Karpas-422 (cell line): ENCODE measurements around the gene ANKRA2. TPM values are rescaled to one million over a fixed set of nuclear protein-coding genes. Genes with fewer than 3 reads are reported as not detected.
"Not testable (repeated sequence)": the region's sequence is repeated elsewhere in the genome, so short reads cannot be mapped to it uniquely, and the experiment has no call there.

Source experiments
- DNase-seq: peaks from one replicate; pipeline ENCODE4 v3.0.0-alpha.2; 2015
- H2AFZ ChIP-seq: fragments of 200-600 bp; sonication (generic); 2 replicates; pipeline ENCODE4 v1.6.1; 2014; ENCODE audit warnings: antibody characterized with exemption, low read length, mixed read lengths
- H3K27ac ChIP-seq: fragments of 200-600 bp; sonication (generic); 2 replicates; pipeline ENCODE4 v1.5.1; 2014; ENCODE audit warnings: mild to moderate bottlenecking, low read length, moderate library complexity
- H3K27me3 ChIP-seq: fragments of 200-600 bp; sonication (generic); 2 replicates; pipeline ENCODE4 v1.6.1; 2014; ENCODE audit warnings: low read length, mixed read lengths
- H3K36me3 ChIP-seq: fragments of 200-600 bp; sonication (generic); 2 replicates; pipeline ENCODE4 v1.6.1; 2014; ENCODE audit warnings: low read length, mixed read lengths; ENCODE audit not compliant: insufficient read depth
- H3K4me1 ChIP-seq: fragments of 200-600 bp; sonication (generic); 2 replicates; pipeline ENCODE4 v1.6.1; 2014; ENCODE audit warnings: mild to moderate bottlenecking, low read length, mixed read lengths
- H3K4me2 ChIP-seq: fragments of 200-600 bp; sonication (generic); 2 replicates; pipeline ENCODE4 v1.6.1; 2014; ENCODE audit warnings: low read length, low read depth, mild to moderate bottlenecking; ENCODE audit not compliant: poor library complexity, severe bottlenecking
- H3K4me3 ChIP-seq: fragments of 200-600 bp; sonication (generic); 2 replicates; pipeline ENCODE4 v1.5.1; 2014; ENCODE audit warnings: mild to moderate bottlenecking, antibody characterized with exemption, low read length, mixed read lengths
- H3K79me2 ChIP-seq: fragments of 200-600 bp; sonication (generic); 2 replicates; pipeline ENCODE4 v1.6.1; 2014; ENCODE audit warnings: mild to moderate bottlenecking, low read length, mixed read lengths
- H3K9ac ChIP-seq: fragments of 200-600 bp; sonication (generic); 2 replicates; pipeline ENCODE4 v1.6.0; 2014; ENCODE audit warnings: low read length
- H3K9me2 ChIP-seq: fragments of 200-600 bp; sonication (generic), shearing (Covaris generic); replicated peaks from 2 replicates; pipeline ENCODE4 v1.6.0; 2014; ENCODE audit warnings: mild to moderate bottlenecking, low read length, moderate library complexity; ENCODE audit not compliant: insufficient read depth
- H3K9me3 ChIP-seq: fragments of 300-700, 200-600 bp; sonication (generic); 2 replicates; pipeline ENCODE4 v1.6.1; 2014; ENCODE audit warnings: low read length, mixed read lengths
- H4K20me1 ChIP-seq: fragments of 200-600 bp; sonication (generic); 2 replicates; pipeline ENCODE4 v1.6.1; 2014; ENCODE audit warnings: mild to moderate bottlenecking, antibody characterized with exemption, low read length, low read depth; ENCODE audit not compliant: insufficient read depth
- total RNA-seq: library from RNA; depleted of rRNA; stranded (reverse); fragments of >200 nt; shearing (Covaris generic); gene quantifications from 2 replicates; pipeline ENCODE4 v1.2.3, GENCODE V29; 2014; ENCODE audit warnings: low replicate concordance

Gene ANKRA2
- total RNA-seq, 1 experiment from 2014 or later, result 32.3 TPM

DNA sequence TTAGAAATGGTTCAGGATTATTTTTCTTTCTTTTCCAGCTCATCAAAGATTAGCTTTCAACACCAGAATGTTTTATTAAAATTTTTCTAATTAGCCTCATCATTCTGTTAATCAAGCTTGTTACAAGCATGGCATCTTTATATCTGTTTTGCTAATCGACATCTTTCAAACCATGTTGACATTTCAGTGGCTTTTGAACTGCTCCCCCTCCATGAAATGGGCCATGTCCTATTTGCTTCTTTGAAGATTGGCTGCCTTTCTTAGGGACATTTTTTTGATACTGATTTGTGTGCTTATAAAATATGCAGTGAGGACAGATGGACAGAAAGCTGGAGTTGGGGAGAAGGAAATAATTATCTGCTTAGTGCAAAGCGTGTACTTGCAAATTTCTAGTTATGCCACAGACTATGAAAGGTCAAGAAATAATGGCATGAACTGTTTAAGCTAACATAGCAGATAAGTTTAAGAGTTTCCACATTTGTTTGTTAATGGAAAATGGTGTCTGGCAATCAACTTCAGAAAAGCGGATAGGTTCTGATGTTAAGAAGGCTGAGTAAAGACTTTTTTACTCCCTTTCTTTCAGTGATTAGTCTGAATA lies 39.7 kb downstream of the ANKRA2 start:
- Histone ChIP-seq H3K36me3 (no peaks in the 10 kb centered on the region), H3K27me3 (no peaks in the 10 kb centered on the region), H3K4me1 (no peaks in the 10 kb centered on the region), H3K9me3 (no peaks in the 10 kb centered on the region), H3K4me3 (no peak overlapping the region), H4K20me1 (no peaks in the 10 kb centered on the region), H3K9ac (no peak overlapping the region), H3K9me2 (no peaks in the 10 kb centered on the region), H2AFZ (no peak overlapping the region), H3K27ac (no peak overlapping the region), H3K79me2 (no peaks in the 10 kb centered on the region), H3K4me2 (no peak overlapping the region)
- DNase-seq, result no peak

DNA sequence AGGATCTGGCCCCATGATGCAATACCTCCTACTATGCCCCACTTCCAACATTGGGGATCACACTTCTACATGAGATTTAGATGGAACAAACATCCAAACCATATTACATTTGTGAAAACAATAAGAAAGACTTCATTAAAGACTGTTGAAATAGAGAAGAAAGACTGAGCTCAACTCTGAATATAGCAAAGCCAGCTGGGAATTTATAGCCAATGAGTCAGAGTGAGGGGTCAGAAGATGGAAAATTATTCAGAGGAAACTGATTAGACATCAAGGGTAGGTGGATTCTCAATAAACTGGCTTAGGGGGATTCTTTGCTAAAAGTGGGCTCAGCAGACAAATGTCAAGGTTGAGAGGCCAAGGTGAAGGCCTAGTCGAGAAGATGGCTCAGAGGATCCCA lies 41.6 kb downstream of the ANKRA2 start:
- Histone ChIP-seq H3K36me3 (no peaks in the 10 kb centered on the region), H4K20me1 (no peaks in the 10 kb centered on the region), H2AFZ (no peak overlapping the region), H3K4me3 (no peak overlapping the region), H3K4me2 (no peak overlapping the region), H3K9me2 (no peaks in the 10 kb centered on the region), H3K9ac (no peak overlapping the region), H3K79me2 (no peaks in the 10 kb centered on the region), H3K9me3 (no peaks in the 10 kb centered on the region), H3K27me3 (no peaks in the 10 kb centered on the region), H3K4me1 (peaks cover 8% of the 10 kb centered on the region), H3K27ac (no peak overlapping the region)
- no peak for DNase-seq

DNA sequence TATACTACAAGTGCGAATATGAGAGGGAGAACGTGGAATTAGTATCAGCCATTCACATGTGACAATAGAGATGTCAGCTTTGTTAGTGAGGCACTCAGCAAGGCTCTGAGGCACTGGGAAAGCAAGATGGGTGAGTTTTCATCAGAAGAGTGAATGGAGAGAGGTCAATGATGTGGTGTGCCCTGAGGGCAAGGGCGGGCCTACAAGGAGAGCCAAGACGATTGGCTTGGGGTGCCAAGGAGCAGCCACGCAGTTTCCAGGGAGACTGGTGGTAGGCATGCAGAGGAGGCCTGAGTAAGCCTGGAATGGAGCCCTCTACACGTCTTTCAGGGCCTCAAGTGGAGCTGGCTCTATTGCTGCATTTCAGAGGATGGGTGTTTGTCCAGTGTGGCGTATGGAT lies 42.5 kb downstream of the ANKRA2 start:
- no peaks in the 10 kb centered on the region for H3K9me3 ChIP-seq
- DNase-seq, result no peak
- no peak overlapping the region for H2AFZ ChIP-seq
- peaks cover 8% of the 10 kb centered on the region for H3K4me1 ChIP-seq
- no peak overlapping the region for H3K4me3 ChIP-seq
- H3K79me2 ChIP-seq, result no peaks in the 10 kb centered on the region
- no peaks in the 10 kb centered on the region for H3K36me3 ChIP-seq
- H3K9ac ChIP-seq, result no peak overlapping the region
- no peak overlapping the region for H3K27ac ChIP-seq
- H3K27me3 ChIP-seq, result no peaks in the 10 kb centered on the region
- H4K20me1 ChIP-seq, result no peaks in the 10 kb centered on the region
- H3K9me2 ChIP-seq, result no peaks in the 10 kb centered on the region
- H3K4me2 ChIP-seq, result no peak overlapping the region

DNA sequence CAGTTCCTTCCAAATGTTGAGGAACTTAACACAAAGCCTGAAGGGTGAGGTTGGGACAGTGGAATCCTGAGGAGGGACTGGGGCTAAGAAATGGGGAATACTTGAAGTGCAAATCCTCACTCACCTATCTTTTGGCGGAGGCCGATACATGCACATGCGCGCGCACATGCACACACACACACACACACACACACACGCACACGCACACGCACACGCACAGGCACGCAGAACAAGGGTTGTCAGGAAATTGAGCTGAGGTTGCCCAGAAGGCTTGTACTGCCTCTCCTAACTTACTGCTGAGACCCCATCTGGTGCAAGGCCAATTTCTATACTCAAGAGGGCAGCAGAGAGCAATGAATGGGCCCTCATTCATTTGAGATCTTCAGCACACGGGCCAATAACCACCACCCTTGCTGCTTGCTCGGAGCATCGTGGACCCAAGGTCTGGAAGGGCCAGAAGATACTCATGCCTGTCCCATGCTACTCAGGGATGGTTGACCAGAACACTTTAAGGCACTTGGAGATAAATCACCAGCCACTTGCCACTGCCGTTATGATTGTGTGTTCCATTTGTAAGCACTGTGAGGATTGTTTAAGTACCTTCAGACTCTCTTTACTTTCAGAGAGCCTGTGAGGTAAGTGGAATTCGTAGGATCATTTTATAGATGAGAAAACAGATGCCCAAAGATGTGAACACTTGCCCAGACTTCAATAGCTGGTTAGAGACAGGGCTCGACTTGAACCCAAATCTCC lies 45.7 kb downstream of the ANKRA2 start:
- H3K9ac ChIP-seq, result peak overlapping the region; percentile 39
- no peaks in the 10 kb centered on the region for H4K20me1 ChIP-seq
- H3K79me2 ChIP-seq, result no peaks in the 10 kb centered on the region
- H3K27ac ChIP-seq, result no peak overlapping the region
- peak overlapping the region; percentile 29; the same call in 1 of the 2 replicates for H3K4me3 ChIP-seq
- H3K9me3 ChIP-seq, result no peaks in the 10 kb centered on the region
- peak overlapping the region; percentile 76; the same call in 1 of the 2 replicates for H2AFZ ChIP-seq
- peaks cover 8% of the 10 kb centered on the region for H3K4me1 ChIP-seq
- H3K4me2 ChIP-seq, result peak overlapping the region; percentile 49
- DNase-seq, result peak; percentile 94
- no peaks in the 10 kb centered on the region for H3K27me3 ChIP-seq
- H3K9me2 ChIP-seq, result no peaks in the 10 kb centered on the region
- H3K36me3 ChIP-seq, result no peaks in the 10 kb centered on the region

DNA sequence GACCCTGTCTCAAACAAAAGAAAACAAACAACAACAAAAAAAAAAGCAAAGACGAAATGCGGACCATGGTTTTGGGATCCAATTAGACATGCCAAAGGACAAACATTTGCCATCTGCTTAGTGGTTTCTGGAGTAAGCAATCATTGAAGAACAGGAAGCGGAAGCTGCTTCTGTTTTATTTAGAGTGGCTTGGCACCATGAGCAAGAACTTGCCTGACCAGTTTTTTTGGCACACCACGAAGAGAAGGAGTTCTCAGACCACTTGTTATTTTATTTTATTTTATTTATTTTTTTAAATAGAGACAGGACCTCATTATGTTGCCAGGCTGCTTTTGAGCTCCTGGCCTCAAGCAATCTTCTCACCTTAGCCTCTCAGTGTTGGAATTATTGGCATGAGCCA lies 50.2 kb downstream of the ANKRA2 start:
- H3K27me3 ChIP-seq, result no peaks in the 10 kb centered on the region
- H3K27ac ChIP-seq, result no peak overlapping the region
- H3K9me2 ChIP-seq, result no peaks in the 10 kb centered on the region
- H3K9me3 ChIP-seq, result no peaks in the 10 kb centered on the region
- H3K36me3 ChIP-seq, result no peaks in the 10 kb centered on the region
- no peak overlapping the region for H2AFZ ChIP-seq
- no peaks in the 10 kb centered on the region for H3K79me2 ChIP-seq
- H3K4me1 ChIP-seq, result peaks cover 8% of the 10 kb centered on the region
- no peak overlapping the region for H3K4me2 ChIP-seq
- no peak overlapping the region for H3K4me3 ChIP-seq
- H3K9ac ChIP-seq, result no peak overlapping the region
- no peaks in the 10 kb centered on the region for H4K20me1 ChIP-seq
- no peak for DNase-seq

DNA sequence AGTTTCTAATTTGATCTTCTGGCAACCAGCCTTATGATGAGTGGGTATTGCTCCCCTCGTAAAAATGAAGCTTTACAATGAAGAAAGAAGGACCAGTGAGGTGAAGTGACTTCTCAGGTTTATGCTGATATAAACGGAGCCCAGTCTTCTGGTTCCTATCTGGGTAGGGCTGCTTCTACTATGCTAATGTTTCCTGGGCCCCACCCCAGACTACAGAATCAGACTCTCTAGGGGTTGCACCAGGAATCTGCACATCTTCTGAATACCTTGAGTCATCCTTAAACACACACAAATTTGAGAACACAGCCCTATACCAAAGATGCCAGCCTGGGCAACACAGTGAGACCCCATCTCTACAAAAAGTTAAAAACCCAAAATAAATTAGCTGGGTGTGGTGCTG lies 51.0 kb downstream of the ANKRA2 start:
- DNase-seq, result no peak
- Histone ChIP-seq H3K4me1 (peaks cover 4% of the 10 kb centered on the region), H3K27me3 (no peaks in the 10 kb centered on the region), H3K36me3 (no peaks in the 10 kb centered on the region), H3K79me2 (no peaks in the 10 kb centered on the region), H3K9me3 (no peaks in the 10 kb centered on the region), H3K9ac (no peak overlapping the region), H3K4me3 (no peak overlapping the region), H2AFZ (no peak overlapping the region), H3K9me2 (no peaks in the 10 kb centered on the region), H3K27ac (no peak overlapping the region), H3K4me2 (no peak overlapping the region), H4K20me1 (no peaks in the 10 kb centered on the region)

DNA sequence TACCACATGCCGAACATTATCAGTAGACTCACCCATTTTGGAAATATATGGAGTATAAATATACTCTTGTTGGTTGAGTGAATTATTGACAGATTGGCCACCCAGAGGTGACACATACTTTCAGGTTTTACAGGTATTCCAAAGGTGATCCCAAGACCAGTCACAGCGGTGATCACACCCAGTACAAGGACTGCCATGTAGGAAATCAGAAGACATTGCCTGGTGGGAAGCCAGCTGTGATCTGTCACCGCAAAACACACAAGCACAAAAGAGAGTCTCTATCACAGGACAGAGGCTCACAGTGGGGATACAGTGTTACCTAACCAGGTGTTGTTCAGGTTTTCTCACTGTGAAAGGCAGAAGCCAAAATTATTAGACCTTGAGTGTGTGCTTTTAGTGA lies 51.4 kb downstream of the ANKRA2 start:
- H3K4me3 ChIP-seq, result no peak overlapping the region
- no peaks in the 10 kb centered on the region for H4K20me1 ChIP-seq
- H3K79me2 ChIP-seq, result no peaks in the 10 kb centered on the region
- H3K27ac ChIP-seq, result no peak overlapping the region
- H3K36me3 ChIP-seq, result no peaks in the 10 kb centered on the region
- no peak overlapping the region for H2AFZ ChIP-seq
- H3K27me3 ChIP-seq, result no peaks in the 10 kb centered on the region
- H3K9me3 ChIP-seq, result no peaks in the 10 kb centered on the region
- no peak overlapping the region for H3K9ac ChIP-seq
- H3K4me2 ChIP-seq, result no peak overlapping the region
- H3K9me2 ChIP-seq, result no peaks in the 10 kb centered on the region
- DNase-seq, result no peak
- H3K4me1 ChIP-seq, result no peaks in the 10 kb centered on the region

DNA sequence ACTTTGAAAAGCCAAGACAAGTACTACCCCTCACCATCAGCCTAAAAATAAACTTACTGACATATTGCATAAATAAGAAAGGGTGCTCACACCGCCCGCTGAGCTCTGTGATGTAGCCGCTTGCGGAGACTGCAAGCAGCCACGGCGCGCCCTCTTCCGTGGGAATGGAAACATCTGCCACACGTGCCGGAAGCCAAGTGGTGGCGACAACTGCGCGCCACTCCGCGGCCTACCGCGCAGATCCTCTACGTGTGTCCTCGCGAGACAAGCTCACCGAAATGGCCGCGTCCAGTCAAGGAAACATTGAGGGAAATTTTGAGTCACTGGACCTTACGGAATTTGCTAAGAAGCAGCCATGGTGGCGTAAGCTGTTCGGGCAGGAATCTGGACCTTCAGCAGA lies 56.9 kb downstream of the ANKRA2 start:
- not testable (repeated sequence) for H3K4me2 ChIP-seq, H2AFZ ChIP-seq, DNase-seq, H3K4me3 ChIP-seq, H4K20me1 ChIP-seq, H3K9ac ChIP-seq, H3K9me2 ChIP-seq, H3K79me2 ChIP-seq, H3K27me3 ChIP-seq, H3K9me3 ChIP-seq, H3K27ac ChIP-seq, H3K4me1 ChIP-seq
- peaks cover 23% of the 10 kb centered on the region; the same call in 1 of the 2 replicates for H3K36me3 ChIP-seq
